SK-N-SH (cell line): ENCODE data around the gene LGR6. TPM values are rescaled to one million over a fixed set of nuclear protein-coding genes. Genes with fewer than 3 reads are reported as not detected.

ENCODE experiments used
- CTCF ChIA-PET: fragments of 300-600, 350-600 bp; formaldehyde crosslinking; extraction: SDS; loops from one replicate; lab custom pipeline; 2021; lab: Yijun Ruan, JAX
- POLR2A ChIA-PET: fragments of 350-600 bp; sonication (Branson Sonifier 250); formaldehyde crosslinking; extraction: SDS; loops from one replicate; lab custom pipeline; 2020; ENCODE audit warnings: antibody characterized with exemption, inconsistent platforms; lab: Yijun Ruan, JAX
- DNase-seq: peaks from one replicate; pipeline ENCODE4 v3.0.0; 2012
- H2AFZ ChIP-seq: fragments of 200-600 bp; sonication (generic); 2 replicates; pipeline ENCODE4 v1.8.1; 2016; ENCODE audit warnings: antibody characterized with exemption, mild to moderate bottlenecking, low read depth
- H3F3A ChIP-seq: fragments of 200-600 bp; sonication (generic); replicated peaks from 2 replicates; pipeline ENCODE3; 2016; ENCODE audit warnings: antibody characterized with exemption, mild to moderate bottlenecking; ENCODE audit not compliant: insufficient read depth
- H3K27ac ChIP-seq, 2 experiments: fragments of 200-500 bp in 1 of 2; fragments of 200-600 bp in 1 of 2; sonication (Bioruptor generic) in 1 of 2; sonication (generic), shearing (Covaris generic) in 1 of 2; 2 replicates each; pipeline versions ENCODE4 v1.5.1 to v1.6.1; 2014 to 2016; ENCODE audit warnings: low read depth in 2 of 2, inconsistent platforms in 1 of 2, low read length in 1 of 2, mild to moderate bottlenecking in 1 of 2, mixed read lengths in 1 of 2
- H3K27me3 ChIP-seq: fragments of 200-600 bp; sonication (generic), shearing (Covaris generic); 2 replicates; pipeline ENCODE4 v1.6.1; 2016; ENCODE audit warnings: mixed run types; ENCODE audit not compliant: insufficient read depth
- H3K36me3 ChIP-seq, 2 experiments: fragments of 200-500 bp in 1 of 2; fragments of 200-600 bp in 1 of 2; sonication (Bioruptor generic) in 1 of 2; sonication (generic) in 1 of 2; replicated peaks in 1 of 2; 2 replicates each; pipeline versions ENCODE3 to v1.5.1; 2014 to 2016; ENCODE audit warnings: low read length in 1 of 2, mild to moderate bottlenecking in 1 of 2; ENCODE audit not compliant: insufficient read depth in 2 of 2, control insufficient read depth in 1 of 2
- H3K4me1 ChIP-seq, 2 experiments: fragments of 200-500 bp in 1 of 2; fragments of 200-600 bp in 1 of 2; sonication (Bioruptor generic) in 1 of 2; sonication (generic), shearing (Covaris generic) in 1 of 2; 2 replicates each; pipeline versions ENCODE4 v1.5.1 to v1.6.1; 2014 to 2016; ENCODE audit warnings: low read depth in 1 of 2, low read length in 1 of 2, mixed run types in 1 of 2; ENCODE audit not compliant: insufficient read depth in 2 of 2, control insufficient read depth in 1 of 2
- H3K4me2 ChIP-seq: fragments of 200-600 bp; sonication (generic), shearing (Covaris generic); 2 replicates; pipeline ENCODE4 v1.6.1; 2017; ENCODE audit warnings: mixed run types
- H3K4me3 ChIP-seq, 2 experiments: fragments of 200-500 bp in 1 of 2; fragments of 200-600 bp in 1 of 2; sonication (Bioruptor generic) in 1 of 2; sonication (generic), shearing (Covaris generic) in 1 of 2; 2 replicates each; pipeline versions ENCODE4 v1.5.1 to v1.8.1; 2014 to 2016; ENCODE audit warnings: low read depth in 2 of 2, inconsistent platforms in 1 of 2, low read length in 1 of 2, mild to moderate bottlenecking in 1 of 2, mixed read lengths in 1 of 2, moderate library complexity in 1 of 2
- H3K79me2 ChIP-seq: fragments of 200-600 bp; sonication (generic); 2 replicates; pipeline ENCODE4 v1.8.1; 2017; ENCODE audit warnings: mild to moderate bottlenecking; ENCODE audit not compliant: insufficient read depth
- H3K9ac ChIP-seq: fragments of 200-600 bp; sonication (generic); 2 replicates; pipeline ENCODE4 v1.6.1; 2017; ENCODE audit warnings: mixed run types
- H3K9me2 ChIP-seq: fragments of 200-600 bp; sonication (generic); 2 replicates; pipeline ENCODE4 v1.6.1; 2017; ENCODE audit warnings: mixed run types
- H3K9me3 ChIP-seq: fragments of 200-600 bp; sonication (generic); 2 replicates; pipeline ENCODE4 v1.6.1; 2017; ENCODE audit warnings: mixed run types, mild to moderate bottlenecking, moderate library complexity
- H4K20me1 ChIP-seq: fragments of 200-600 bp; sonication (generic); 2 replicates; pipeline ENCODE4 v1.6.1; 2017; ENCODE audit warnings: mild to moderate bottlenecking, mixed run types; ENCODE audit not compliant: insufficient read depth
- CHD2 ChIP-seq: fragments of 150-350 bp; IDR thresholded peaks from 2 replicates; pipeline ENCODE4 v1.6.1; 2018; ENCODE audit warnings: low read length; ENCODE audit not compliant: partially characterized antibody
- WGBS: methylation state at CpG from one replicate; pipeline ENCODE4 v1.1.6; 2017; ENCODE audit warnings: low lambda C conversion rate; 5-methylcytosine and 5-hydroxymethylcytosine counted together
- polyA plus RNA-seq, 3 experiments: library from polyadenylated mRNA; depleted of rRNA; stranded (reverse); fragments of >200 nt; gene quantifications; 2 replicates each; pipeline ENCODE4 v1.2.3, GENCODE V29; 2012
- TF ChIP-seq, protein P1 (sequence below): IDR thresholded peaks from 2 replicates; pipeline ENCODE4 v1.4.0; 2012; ENCODE audit warnings: low read depth, borderline replicate concordance
- TF ChIP-seq, protein P2 (sequence below): fragments of 200-600 bp; sonication (generic); IDR thresholded peaks from 2 replicates; pipeline ENCODE4 v1.6.1; 2017; ENCODE audit warnings: antibody characterized with exemption, mild to moderate bottlenecking, moderate library complexity
- TF ChIP-seq, protein P3 (sequence below): fragments of 150-350 bp; IDR thresholded peaks from 2 replicates; pipeline ENCODE4 v1.6.1; 2016; ENCODE audit warnings: mild to moderate bottlenecking, low read depth, low read length

Gene LGR6
- polyA plus RNA-seq, 1 of the 3 experiments (the other 2 are of a cell fraction): 0.03 TPM

DNA sequence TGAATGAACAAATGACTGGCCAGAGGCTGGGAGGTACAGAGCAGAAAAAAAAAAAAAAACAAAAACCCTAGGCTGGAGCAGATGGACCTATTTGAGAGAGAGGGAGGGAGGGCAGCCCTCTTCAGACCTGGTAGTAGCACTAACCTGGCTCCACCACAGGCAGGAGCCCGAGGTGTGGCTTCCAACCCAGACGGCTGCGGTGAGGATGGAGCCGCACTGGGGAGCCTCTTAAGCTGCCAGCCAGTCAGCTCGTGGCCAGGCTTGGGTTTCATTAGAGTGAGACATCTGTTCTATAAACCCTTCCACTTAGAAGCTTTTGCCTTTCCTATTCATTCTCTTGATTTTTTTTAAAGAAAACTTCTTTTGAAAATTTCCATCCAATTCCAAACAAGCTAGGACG is 16.8 kb downstream of the LGR6 start:
- no peak for DNase-seq
- no peak overlapping the region for H3K4me3 ChIP-seq
- no peaks in the 10 kb centered on the region for H3K36me3 ChIP-seq
- no peak overlapping the region for H3K27ac ChIP-seq
- H3K9me3 ChIP-seq: no peaks in the 10 kb centered on the region
- H3K4me2 ChIP-seq: no peak overlapping the region
- no peaks in the 10 kb centered on the region for H3K79me2 ChIP-seq
- H2AFZ ChIP-seq: no peak overlapping the region
- POLR2A ChIA-PET: interaction anchor here (0.6 kb wide), 1 partner anchor 170 kb away, joined by 4 read pairs; no protein-coding TSS in a partner anchor
- H4K20me1 ChIP-seq: no peaks in the 10 kb centered on the region
- CTCF ChIA-PET: interaction anchor here (0.9 to 6.6 kb wide), 4 partner anchors 17 to 105 kb away, joined by 3 to 59 read pairs (median 12); partner anchors contain the start of gene LGR6
- no peaks in the 10 kb centered on the region for H3K9me2 ChIP-seq
- H3K27me3 ChIP-seq: peaks cover 37% of the 10 kb centered on the region
- H3K9ac ChIP-seq: no peak overlapping the region
- peaks cover 4% of the 10 kb centered on the region for H3F3A ChIP-seq
- TF ChIP-seq CHD2: no peak
- TF ChIP-seq, protein P1, sequence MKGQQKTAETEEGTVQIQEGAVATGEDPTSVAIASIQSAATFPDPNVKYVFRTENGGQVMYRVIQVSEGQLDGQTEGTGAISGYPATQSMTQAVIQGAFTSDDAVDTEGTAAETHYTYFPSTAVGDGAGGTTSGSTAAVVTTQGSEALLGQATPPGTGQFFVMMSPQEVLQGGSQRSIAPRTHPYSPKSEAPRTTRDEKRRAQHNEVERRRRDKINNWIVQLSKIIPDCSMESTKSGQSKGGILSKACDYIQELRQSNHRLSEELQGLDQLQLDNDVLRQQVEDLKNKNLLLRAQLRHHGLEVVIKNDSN: no peak
- TF ChIP-seq, protein P2, sequence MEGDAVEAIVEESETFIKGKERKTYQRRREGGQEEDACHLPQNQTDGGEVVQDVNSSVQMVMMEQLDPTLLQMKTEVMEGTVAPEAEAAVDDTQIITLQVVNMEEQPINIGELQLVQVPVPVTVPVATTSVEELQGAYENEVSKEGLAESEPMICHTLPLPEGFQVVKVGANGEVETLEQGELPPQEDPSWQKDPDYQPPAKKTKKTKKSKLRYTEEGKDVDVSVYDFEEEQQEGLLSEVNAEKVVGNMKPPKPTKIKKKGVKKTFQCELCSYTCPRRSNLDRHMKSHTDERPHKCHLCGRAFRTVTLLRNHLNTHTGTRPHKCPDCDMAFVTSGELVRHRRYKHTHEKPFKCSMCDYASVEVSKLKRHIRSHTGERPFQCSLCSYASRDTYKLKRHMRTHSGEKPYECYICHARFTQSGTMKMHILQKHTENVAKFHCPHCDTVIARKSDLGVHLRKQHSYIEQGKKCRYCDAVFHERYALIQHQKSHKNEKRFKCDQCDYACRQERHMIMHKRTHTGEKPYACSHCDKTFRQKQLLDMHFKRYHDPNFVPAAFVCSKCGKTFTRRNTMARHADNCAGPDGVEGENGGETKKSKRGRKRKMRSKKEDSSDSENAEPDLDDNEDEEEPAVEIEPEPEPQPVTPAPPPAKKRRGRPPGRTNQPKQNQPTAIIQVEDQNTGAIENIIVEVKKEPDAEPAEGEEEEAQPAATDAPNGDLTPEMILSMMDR: peak; percentile 21
- 40% methylated on average over 6 of the region's 6 CpGs for WGBS
- peaks cover 0 to 6% of the 10 kb centered on the region in 2 experiments; a peak in 1 of 4 replicates for H3K4me1 ChIP-seq

DNA sequence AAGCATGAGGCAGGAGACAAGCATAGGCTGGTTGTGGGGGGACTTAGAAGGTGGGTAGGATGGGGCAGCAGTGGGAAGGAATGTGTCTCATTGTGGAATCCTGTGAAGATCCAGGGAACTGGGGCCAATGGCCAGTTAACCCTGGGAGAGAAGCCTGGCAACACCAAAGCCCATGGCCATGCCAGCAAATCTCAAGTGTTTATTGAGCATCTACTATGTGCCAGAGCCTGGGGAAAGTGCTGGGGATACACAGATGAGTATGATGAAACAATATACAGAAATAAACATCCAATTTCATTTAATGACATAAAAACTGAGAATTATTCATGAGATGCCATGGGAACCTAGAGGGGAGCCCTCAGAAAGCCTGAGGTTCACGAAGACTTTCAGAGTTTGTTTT is 17.4 kb downstream of the LGR6 start:
- Histone ChIP-seq H3K79me2 (no peaks in the 10 kb centered on the region), H2AFZ (no peak overlapping the region), H4K20me1 (no peaks in the 10 kb centered on the region), H3K4me3 (no peak overlapping the region), H3K27me3 (peaks cover 42% of the 10 kb centered on the region), H3K4me1 (peaks cover 0 to 6% of the 10 kb centered on the region in 2 experiments; a peak in 1 of 4 replicates), H3K27ac (no peak overlapping the region), H3K9me3 (no peaks in the 10 kb centered on the region), H3K36me3 (no peaks in the 10 kb centered on the region), H3K9ac (no peak overlapping the region), H3F3A (peaks cover 4% of the 10 kb centered on the region), H3K4me2 (no peak overlapping the region), H3K9me2 (no peaks in the 10 kb centered on the region)
- ChIA-PET CTCF (interaction anchor here (1.4 to 6.6 kb wide), 3 partner anchors 18 to 105 kb away, joined by 5 to 59 read pairs (median 18); partner anchors contain the start of gene LGR6), POLR2A (interaction anchor here (0.6 kb wide), 1 partner anchor 170 kb away, joined by 4 read pairs; no protein-coding TSS in a partner anchor)
- 100% methylated on average over 1 of the region's 1 CpG for WGBS
- TF ChIP-seq, protein P1: no peak
- TF ChIP-seq, protein P3, sequence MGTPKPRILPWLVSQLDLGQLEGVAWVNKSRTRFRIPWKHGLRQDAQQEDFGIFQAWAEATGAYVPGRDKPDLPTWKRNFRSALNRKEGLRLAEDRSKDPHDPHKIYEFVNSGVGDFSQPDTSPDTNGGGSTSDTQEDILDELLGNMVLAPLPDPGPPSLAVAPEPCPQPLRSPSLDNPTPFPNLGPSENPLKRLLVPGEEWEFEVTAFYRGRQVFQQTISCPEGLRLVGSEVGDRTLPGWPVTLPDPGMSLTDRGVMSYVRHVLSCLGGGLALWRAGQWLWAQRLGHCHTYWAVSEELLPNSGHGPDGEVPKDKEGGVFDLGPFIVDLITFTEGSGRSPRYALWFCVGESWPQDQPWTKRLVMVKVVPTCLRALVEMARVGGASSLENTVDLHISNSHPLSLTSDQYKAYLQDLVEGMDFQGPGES: no peak
- DNase-seq: no peak
